ENCODE measurements around the gene ITGBL1.

Gene ITGBL1

GRCh38 chr13:101706651-101707050, 254.2 kb downstream of the ITGBL1 start:
- WGBS (ENCODE audit: extremely low coverage, insufficient coverage, low lambda C conversion rate), result no CpG with 5 or more reads among the region's 6 CpGs

DNA sequence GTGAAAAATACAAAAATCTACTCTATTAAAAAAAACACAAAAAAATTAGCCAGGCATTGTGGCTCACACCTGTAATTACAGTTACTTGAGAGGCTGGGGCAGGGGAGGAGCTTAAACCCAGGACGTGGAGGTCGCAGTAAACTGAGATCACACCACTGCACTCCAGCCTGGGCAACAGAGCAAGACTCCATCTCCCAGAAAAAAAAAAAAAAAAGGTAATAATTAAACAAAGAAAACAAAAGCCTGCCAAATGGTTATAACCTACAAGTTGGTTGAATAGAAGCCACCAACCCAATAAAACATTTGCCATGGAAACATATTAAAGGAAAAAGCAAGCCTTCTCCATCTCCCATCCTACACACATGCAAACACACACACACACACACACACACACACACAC, 255.2 kb downstream of the ITGBL1 start:
- no peak overlapping the region for H4K5ac ChIP-seq (ENCODE audit: low read length)

More at GRCh38 chr13:101706651-101707050, 254.2 kb downstream of the ITGBL1 start:
- Histone ChIP-seq H3K23ac (ENCODE audit: low read length) (no peak overlapping the region), H4K8ac (ENCODE audit: low read depth, low read length) (no peak overlapping the region), H3K18ac (ENCODE audit: low read length) (no peak overlapping the region), H2AK5ac (ENCODE audit: low read length) (no peak overlapping the region), H2BK5ac (ENCODE audit: low read length) (no peak overlapping the region), H3K4me2 (ENCODE audit: low read length) (no peak overlapping the region), H3K4me3 (ENCODE audit: low read length) (no peak overlapping the region), H3K56ac (ENCODE audit: low read length) (no peak overlapping the region), H3K4ac (ENCODE audit: low read depth, low read length) (no peak overlapping the region), H2BK120ac (ENCODE audit: low read depth, low read length) (no peak overlapping the region), H4K5ac (ENCODE audit: low read length) (no peak overlapping the region), H3K36me3 (ENCODE audit: control insufficient read depth, insufficient read depth, low read length) (no peaks in the 10 kb centered on the region), H3K79me2 (ENCODE audit: control insufficient read depth, insufficient read depth, low read length) (no peaks in the 10 kb centered on the region), H3K27ac (ENCODE audit: low read depth, low read length) (no peak overlapping the region), H3K9ac (ENCODE audit: low read length) (no peak overlapping the region), H3K27me3 (ENCODE audit: insufficient read depth, low read length, poor library complexity) (no peaks in the 10 kb centered on the region), H3K4me1 (ENCODE audit: control insufficient read depth, low read depth, low read length) (no peaks in the 10 kb centered on the region), H2BK15ac (replicated peaks; ENCODE audit: low read depth) (no peak overlapping the region), H3K79me1 (ENCODE audit: low read length) (no peaks in the 10 kb centered on the region)
- peak; percentile 4 for DNase-seq

DNA sequence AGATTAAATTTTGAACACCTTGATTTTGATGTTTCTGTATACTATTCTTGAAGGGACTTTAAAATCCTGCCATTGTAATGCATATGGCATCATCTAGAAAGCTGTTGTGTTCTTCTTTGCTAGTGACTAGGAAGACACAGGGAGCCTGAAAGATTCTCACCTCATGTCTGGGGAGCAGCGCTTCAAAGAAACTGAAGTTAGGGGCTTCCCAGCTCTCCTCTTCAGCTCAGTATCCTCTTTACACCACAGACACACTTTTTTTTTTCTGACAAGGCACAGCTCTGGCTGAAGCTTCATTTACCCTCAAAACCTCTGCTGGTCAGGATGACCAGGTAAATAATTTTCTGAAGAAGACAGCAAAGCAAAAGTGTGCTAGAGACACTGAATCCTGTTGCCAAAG, 255.6 kb downstream of the ITGBL1 start:
- H3K4me2 ChIP-seq (ENCODE audit: low read length), result no peak overlapping the region
- H3K27me3 ChIP-seq (ENCODE audit: insufficient read depth, low read length, poor library complexity), result no peaks in the 10 kb centered on the region
- WGBS (ENCODE audit: extremely low coverage, insufficient coverage, low lambda C conversion rate), result no CpG with 5 or more reads among the region's 1 CpG
- no peak overlapping the region for H2BK15ac ChIP-seq (replicated peaks; ENCODE audit: low read depth)
- no peak overlapping the region for H2AK5ac ChIP-seq (ENCODE audit: low read length)
- H4K8ac ChIP-seq (ENCODE audit: low read depth, low read length), result no peak overlapping the region
- no peak overlapping the region for H3K4me3 ChIP-seq (ENCODE audit: low read length)
- no peaks in the 10 kb centered on the region for H3K36me3 ChIP-seq (ENCODE audit: control insufficient read depth, insufficient read depth, low read length)
- no peak overlapping the region for H4K5ac ChIP-seq (ENCODE audit: low read length)
- no peak overlapping the region for H3K9ac ChIP-seq (ENCODE audit: low read length)
- H2BK5ac ChIP-seq (ENCODE audit: low read length), result no peak overlapping the region
- no peak overlapping the region for H2BK120ac ChIP-seq (ENCODE audit: low read depth, low read length)
- H3K4me1 ChIP-seq (ENCODE audit: control insufficient read depth, low read depth, low read length), result no peaks in the 10 kb centered on the region
- no peak for DNase-seq
- no peak overlapping the region for H3K27ac ChIP-seq (ENCODE audit: low read depth, low read length)
- no peak overlapping the region for H3K18ac ChIP-seq (ENCODE audit: low read length)
- no peaks in the 10 kb centered on the region for H3K79me2 ChIP-seq (ENCODE audit: control insufficient read depth, insufficient read depth, low read length)
- H3K23ac ChIP-seq (ENCODE audit: low read length), result no peak overlapping the region
- no peak overlapping the region for H3K56ac ChIP-seq (ENCODE audit: low read length)
- H3K79me1 ChIP-seq (ENCODE audit: low read length), result no peaks in the 10 kb centered on the region
- no peak overlapping the region for H3K4ac ChIP-seq (ENCODE audit: low read depth, low read length)

More for the DNA sequence above, 255.2 kb downstream of the ITGBL1 start:
- no peaks in the 10 kb centered on the region for H3K36me3 ChIP-seq (ENCODE audit: control insufficient read depth, insufficient read depth, low read length)
- no peak overlapping the region for H2AK5ac ChIP-seq (ENCODE audit: low read length)
- H3K4me1 ChIP-seq (ENCODE audit: control insufficient read depth, low read depth, low read length), result no peaks in the 10 kb centered on the region
- H3K79me2 ChIP-seq (ENCODE audit: control insufficient read depth, insufficient read depth, low read length), result no peaks in the 10 kb centered on the region
- H3K56ac ChIP-seq (ENCODE audit: low read length), result no peak overlapping the region
- H3K18ac ChIP-seq (ENCODE audit: low read length), result no peak overlapping the region
- no peak overlapping the region for H3K4me3 ChIP-seq (ENCODE audit: low read length)
- no peak for DNase-seq
- no peak overlapping the region for H3K4me2 ChIP-seq (ENCODE audit: low read length)
- no peaks in the 10 kb centered on the region for H3K27me3 ChIP-seq (ENCODE audit: insufficient read depth, low read length, poor library complexity)
- H2BK120ac ChIP-seq (ENCODE audit: low read depth, low read length), result no peak overlapping the region
- no peaks in the 10 kb centered on the region for H3K79me1 ChIP-seq (ENCODE audit: low read length)
- H4K8ac ChIP-seq (ENCODE audit: low read depth, low read length), result no peak overlapping the region
- H2BK15ac ChIP-seq (replicated peaks; ENCODE audit: low read depth), result no peak overlapping the region
- H3K27ac ChIP-seq (ENCODE audit: low read depth, low read length), result no peak overlapping the region
- no peak overlapping the region for H3K4ac ChIP-seq (ENCODE audit: low read depth, low read length)
- no CpG with 5 or more reads among the region's 2 CpGs for WGBS (ENCODE audit: extremely low coverage, insufficient coverage, low lambda C conversion rate)
- no peak overlapping the region for H3K23ac ChIP-seq (ENCODE audit: low read length)
- H2BK5ac ChIP-seq (ENCODE audit: low read length), result no peak overlapping the region
- no peak overlapping the region for H3K9ac ChIP-seq (ENCODE audit: low read length)

DNA sequence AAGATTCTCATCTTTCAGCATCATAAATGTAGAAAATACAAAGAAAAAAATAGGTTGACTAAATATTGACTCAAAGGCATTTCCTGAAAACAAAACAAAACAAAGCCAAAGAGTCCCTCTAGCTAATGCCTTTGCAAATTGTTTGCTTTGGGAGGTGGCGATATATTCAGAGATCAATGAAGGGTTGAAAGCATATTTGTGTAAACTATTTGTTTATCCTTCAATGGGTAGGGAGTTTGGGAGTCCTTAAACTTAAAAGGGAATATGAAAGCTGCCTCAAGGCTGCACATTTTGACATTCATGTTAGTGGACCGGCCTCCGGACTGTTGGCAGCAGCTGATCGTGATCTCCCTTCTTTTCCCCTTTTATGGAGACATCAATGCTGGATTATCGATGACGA, 257.5 kb downstream of the ITGBL1 start:
- Histone ChIP-seq H3K56ac (ENCODE audit: low read length) (no peak overlapping the region), H3K18ac (ENCODE audit: low read length) (no peak overlapping the region), H2AK5ac (ENCODE audit: low read length) (no peak overlapping the region), H3K36me3 (ENCODE audit: control insufficient read depth, insufficient read depth, low read length) (no peaks in the 10 kb centered on the region), H4K5ac (ENCODE audit: low read length) (no peak overlapping the region), H3K23ac (ENCODE audit: low read length) (no peak overlapping the region), H3K4me2 (ENCODE audit: low read length) (no peak overlapping the region), H2BK5ac (ENCODE audit: low read length) (no peak overlapping the region), H4K8ac (ENCODE audit: low read depth, low read length) (no peak overlapping the region), H2BK120ac (ENCODE audit: low read depth, low read length) (no peak overlapping the region), H3K79me2 (ENCODE audit: control insufficient read depth, insufficient read depth, low read length) (no peaks in the 10 kb centered on the region), H3K9ac (ENCODE audit: low read length) (no peak overlapping the region), H3K79me1 (ENCODE audit: low read length) (no peaks in the 10 kb centered on the region), H3K27me3 (ENCODE audit: insufficient read depth, low read length, poor library complexity) (no peaks in the 10 kb centered on the region), H3K4me3 (ENCODE audit: low read length) (no peak overlapping the region), H3K27ac (ENCODE audit: low read depth, low read length) (no peak overlapping the region), H3K4ac (ENCODE audit: low read depth, low read length) (no peak overlapping the region), H3K4me1 (ENCODE audit: control insufficient read depth, low read depth, low read length) (no peaks in the 10 kb centered on the region), H2BK15ac (replicated peaks; ENCODE audit: low read depth) (no peak overlapping the region)
- no peak for DNase-seq
- WGBS (ENCODE audit: extremely low coverage, insufficient coverage, low lambda C conversion rate), result no CpG with 5 or more reads among the region's 6 CpGs

GRCh38 chr13:101711307-101712025, 259.0 kb downstream of the ITGBL1 start:
- Histone ChIP-seq H3K36me3 (ENCODE audit: control insufficient read depth, insufficient read depth, low read length) (no peaks in the 10 kb centered on the region), H2BK15ac (replicated peaks; ENCODE audit: low read depth) (no peak overlapping the region)

GRCh38 chr13:101712026-101712348, 259.5 kb downstream of the ITGBL1 start:
- Histone ChIP-seq H3K18ac (ENCODE audit: low read length) (no peak overlapping the region), H2AK5ac (ENCODE audit: low read length) (no peak overlapping the region), H3K4me2 (ENCODE audit: low read length) (no peak overlapping the region), H3K36me3 (ENCODE audit: control insufficient read depth, insufficient read depth, low read length) (no peaks in the 10 kb centered on the region), H3K9ac (ENCODE audit: low read length) (no peak overlapping the region), H2BK120ac (ENCODE audit: low read depth, low read length) (no peak overlapping the region), H3K79me2 (ENCODE audit: control insufficient read depth, insufficient read depth, low read length) (no peaks in the 10 kb centered on the region), H3K79me1 (ENCODE audit: low read length) (no peaks in the 10 kb centered on the region), H2BK5ac (ENCODE audit: low read length) (no peak overlapping the region), H4K8ac (ENCODE audit: low read depth, low read length) (no peak overlapping the region), H3K4me3 (ENCODE audit: low read length) (no peak overlapping the region), H3K56ac (ENCODE audit: low read length) (no peak overlapping the region), H3K23ac (ENCODE audit: low read length) (no peak overlapping the region), H3K27me3 (ENCODE audit: insufficient read depth, low read length, poor library complexity) (no peaks in the 10 kb centered on the region), H2BK15ac (replicated peaks; ENCODE audit: low read depth) (no peak overlapping the region), H3K27ac (ENCODE audit: low read depth, low read length) (no peak overlapping the region), H3K4ac (ENCODE audit: low read depth, low read length) (no peak overlapping the region), H3K4me1 (ENCODE audit: control insufficient read depth, low read depth, low read length) (no peaks in the 10 kb centered on the region), H4K5ac (ENCODE audit: low read length) (no peak overlapping the region)
- DNase-seq, result no peak
- no CpG with 5 or more reads among the region's 2 CpGs for WGBS (ENCODE audit: extremely low coverage, insufficient coverage, low lambda C conversion rate)

More at GRCh38 chr13:101711307-101712025, 259.0 kb downstream of the ITGBL1 start:
- Histone ChIP-seq H3K9ac (ENCODE audit: low read length) (no peak overlapping the region), H3K23ac (ENCODE audit: low read length) (no peak overlapping the region), H3K18ac (ENCODE audit: low read length) (no peak overlapping the region), H3K56ac (ENCODE audit: low read length) (no peak overlapping the region), H3K4me1 (ENCODE audit: control insufficient read depth, low read depth, low read length) (no peaks in the 10 kb centered on the region), H3K79me2 (ENCODE audit: control insufficient read depth, insufficient read depth, low read length) (no peaks in the 10 kb centered on the region), H3K27me3 (ENCODE audit: insufficient read depth, low read length, poor library complexity) (no peaks in the 10 kb centered on the region), H2AK5ac (ENCODE audit: low read length) (no peak overlapping the region), H4K5ac (ENCODE audit: low read length) (no peak overlapping the region), H4K8ac (ENCODE audit: low read depth, low read length) (no peak overlapping the region), H3K4me2 (ENCODE audit: low read length) (no peak overlapping the region), H3K79me1 (ENCODE audit: low read length) (no peaks in the 10 kb centered on the region), H3K4ac (ENCODE audit: low read depth, low read length) (no peak overlapping the region), H3K4me3 (ENCODE audit: low read length) (no peak overlapping the region), H2BK120ac (ENCODE audit: low read depth, low read length) (no peak overlapping the region), H3K27ac (ENCODE audit: low read depth, low read length) (no peak overlapping the region), H2BK5ac (ENCODE audit: low read length) (no peak overlapping the region)
- no CpG with 5 or more reads among the region's 2 CpGs for WGBS (ENCODE audit: extremely low coverage, insufficient coverage, low lambda C conversion rate)
- no peak for DNase-seq
